Mucosa of descending colon (tissue), 3 donors: ENCODE data around the gene RASSF7. TPM values are rescaled to one million over a fixed set of nuclear protein-coding genes. Genes with fewer than 3 reads are reported as not detected.
A peak's percentile ranks its signal among the peaks of the same experiment; 100 is the strongest.

Experiments
- ATAC-seq: fragments of 200-7000 bp; cut with Tn5 transposase; one replicate; pipeline ENCODE4 v1.9.1; 2020; ENCODE audit warnings: mild to moderate bottlenecking, moderate library complexity
- DNase-seq, 3 donors: peaks; one replicate each; pipeline ENCODE4 v3.0.0-alpha.2; 2020
- H3K36me3 ChIP-seq: fragments of 200-600 bp; one replicate; pipeline ENCODE4 v1.8.0; 2021; ENCODE audit warnings: low read depth, mild to moderate bottlenecking
- H3K4me1 ChIP-seq: fragments of 200-600 bp; one replicate; pipeline ENCODE4 v1.8.0; 2021; ENCODE audit warnings: low read depth, mild to moderate bottlenecking
- H3K4me3 ChIP-seq: fragments of 200-600 bp; one replicate; pipeline ENCODE4 v1.8.0; 2021; ENCODE audit warnings: mild to moderate bottlenecking
- H3K9me3 ChIP-seq: fragments of 200-600 bp; one replicate; pipeline ENCODE4 v1.8.0; 2021; ENCODE audit warnings: mild to moderate bottlenecking
- CTCF ChIP-seq: fragments of 200-600 bp; IDR thresholded peaks from one replicate; pipeline ENCODE4 v1.8.0; 2022; ENCODE audit warnings: antibody characterized with exemption, mild to moderate bottlenecking
- intact Hi-C, 2 donors: fragments of 100-400 bp; cut with DNase I in 1 of 2; cut with micrococcal nuclease in 1 of 2; formaldehyde crosslinking; loops; one replicate each; pipeline versions ENCODE4 v1.11.0 to v1.11.1; 2022; cut with DNase I, micrococcal nuclease
- total RNA-seq, 3 donors: library from RNA; stranded (reverse); fragmentation: NEBNext Ultra II Directional in 2 of 3; extraction: Animal tissue kit (Norgen Biotek cat#: 25700) in 2 of 3; gene quantifications; one replicate each; pipeline versions ENCODE4 v1.2.1 to v1.2.4, GENCODE V29; 2021 to 2023
- donor health status: DM: no; HTN: no; CAD: no; lungs with moderate emphysema.
- donor health status: DM: no; HTN: no; CAD: no.
- donor health status: DM: no; HTN: yes; CAD: no.

Gene RASSF7
- total RNA-seq, 3 donors from 2014 or later: 45.7 to 108 (median 83.7) TPM

- peaks cover 18% of the 10 kb centered on the region for H3K36me3 ChIP-seq
- intact Hi-C loops: no loop called here
- peaks cover 29% of the 10 kb centered on the region for H3K4me1 ChIP-seq
- H3K9me3 ChIP-seq: no peaks in the 10 kb centered on the region
- no peak overlapping the region for H3K4me3 ChIP-seq
- no peak for TF ChIP-seq CTCF
- DNase-seq (peak in 2 of 3 donors; percentile 24 to 45), ATAC-seq (no peak)
Observed at GRCh38 chr11:610146-610801, 49.5 kb downstream of the RASSF7 start.

GRCh38 chr11:611001-611996 lies 50.5 kb downstream of the RASSF7 start:
- Histone ChIP-seq H3K36me3 (peaks cover 9% of the 10 kb centered on the region), H3K4me1 (peaks cover 29% of the 10 kb centered on the region), H3K9me3 (no peaks in the 10 kb centered on the region), H3K4me3 (no peak overlapping the region)
- no peak for TF ChIP-seq CTCF
- intact Hi-C loops: no loop called here
- ATAC-seq: no peak
- DNase-seq: peak in 2 of 3 donors; percentile 38 to 63

- peaks cover 29% of the 10 kb centered on the region for H3K4me1 ChIP-seq
- intact Hi-C loops: no loop called here
- peak; percentile 82 to 91 (median 82) for DNase-seq
- peak; percentile 59 for ATAC-seq
- no peak for TF ChIP-seq CTCF
- H3K4me3 ChIP-seq: no peak overlapping the region
- H3K9me3 ChIP-seq: no peaks in the 10 kb centered on the region
- peaks cover 4% of the 10 kb centered on the region for H3K36me3 ChIP-seq
Observed at GRCh38 chr11:612201-612960, 51.6 kb downstream of the RASSF7 start.

- Histone ChIP-seq H3K9me3 (no peaks in the 10 kb centered on the region), H3K4me1 (peaks cover 29% of the 10 kb centered on the region), H3K36me3 (peaks cover 4% of the 10 kb centered on the region), H3K4me3 (no peak overlapping the region)
- no peak for ATAC-seq
- peak in 2 of 3 donors; percentile 53 to 70 for DNase-seq
- TF ChIP-seq CTCF: no peak
- intact Hi-C loops: no loop called here
Observed at GRCh38 chr11:612961-613300, 52.2 kb downstream of the RASSF7 start.

GRCh38 chr11:613369-613968 lies 52.7 kb downstream of the RASSF7 start:
- H3K36me3 ChIP-seq: peaks cover 4% of the 10 kb centered on the region
- H3K4me3 ChIP-seq: no peak overlapping the region
- ATAC-seq: peak; percentile 57
- no peaks in the 10 kb centered on the region for H3K9me3 ChIP-seq
- TF ChIP-seq CTCF: no peak
- H3K4me1 ChIP-seq: peaks cover 29% of the 10 kb centered on the region
- intact Hi-C loops: no loop called here
- DNase-seq: peak; percentile 87 to 95 (median 93)
